Dendritic cell treated with granulocyte-macrophage colony-stimulating factor and Interleukin-4, amounts not matched to agents 40 ng/mL and 50 ng/mL, for 4 days (primary cell): ENCODE data around the gene SMARCA4.

ENCODE experiments used
- H3K27ac Mint-ChIP-seq: one replicate; pipeline ENCODE4 v1.8.0; 2022; ENCODE audit warnings: mild to moderate bottlenecking, mixed read lengths
- H3K27me3 Mint-ChIP-seq: one replicate; pipeline ENCODE4 v1.8.0; 2022; ENCODE audit warnings: mild to moderate bottlenecking, mixed read lengths
- H3K36me3 Mint-ChIP-seq: one replicate; pipeline ENCODE4 v1.8.0; 2022; ENCODE audit warnings: low read depth, mixed read lengths
- H3K4me1 Mint-ChIP-seq: one replicate; pipeline ENCODE4 v1.8.0; 2022; ENCODE audit warnings: low read depth, mixed read lengths
- H3K4me3 Mint-ChIP-seq: one replicate; pipeline ENCODE4 v1.8.0; 2022; ENCODE audit warnings: mild to moderate bottlenecking, moderate library complexity, mixed read lengths
- H3K9me3 Mint-ChIP-seq: one replicate; pipeline ENCODE4 v1.8.0; 2022; ENCODE audit warnings: mixed read lengths
- intact Hi-C: fragments of 100-400 bp; cut with micrococcal nuclease; formaldehyde crosslinking; loops from one replicate; pipeline ENCODE4 v1.15.0; 2022

Gene SMARCA4

GRCh38 chr19:11019824-11020223, 59.0 kb downstream of the SMARCA4 start:
- Mint-ChIP-seq H3K27ac (no peak overlapping the region), H3K36me3 (peaks cover 100% of the 10 kb centered on the region), H3K9me3 (no peaks in the 10 kb centered on the region), H3K4me3 (no peak overlapping the region), H3K4me1 (no peaks in the 10 kb centered on the region), H3K27me3 (no peaks in the 10 kb centered on the region)
- intact Hi-C loops, result no loop called here

GRCh38 chr19:11020423-11020822, 59.6 kb downstream of the SMARCA4 start:
- H3K4me3 Mint-ChIP-seq, result no peak overlapping the region
- peaks cover 100% of the 10 kb centered on the region for H3K36me3 Mint-ChIP-seq
- intact Hi-C loops, result no loop called here
- H3K4me1 Mint-ChIP-seq, result no peaks in the 10 kb centered on the region
- no peak overlapping the region for H3K27ac Mint-ChIP-seq
- H3K27me3 Mint-ChIP-seq, result no peaks in the 10 kb centered on the region
- H3K9me3 Mint-ChIP-seq, result no peaks in the 10 kb centered on the region

GRCh38 chr19:11020982-11021759, 60.3 kb downstream of the SMARCA4 start:
- no peaks in the 10 kb centered on the region for H3K4me1 Mint-ChIP-seq
- no peaks in the 10 kb centered on the region for H3K9me3 Mint-ChIP-seq
- no peak overlapping the region for H3K27ac Mint-ChIP-seq
- H3K27me3 Mint-ChIP-seq, result no peaks in the 10 kb centered on the region
- no peak overlapping the region for H3K4me3 Mint-ChIP-seq
- peaks cover 100% of the 10 kb centered on the region for H3K36me3 Mint-ChIP-seq
- intact Hi-C loops, result no loop called here

DNA sequence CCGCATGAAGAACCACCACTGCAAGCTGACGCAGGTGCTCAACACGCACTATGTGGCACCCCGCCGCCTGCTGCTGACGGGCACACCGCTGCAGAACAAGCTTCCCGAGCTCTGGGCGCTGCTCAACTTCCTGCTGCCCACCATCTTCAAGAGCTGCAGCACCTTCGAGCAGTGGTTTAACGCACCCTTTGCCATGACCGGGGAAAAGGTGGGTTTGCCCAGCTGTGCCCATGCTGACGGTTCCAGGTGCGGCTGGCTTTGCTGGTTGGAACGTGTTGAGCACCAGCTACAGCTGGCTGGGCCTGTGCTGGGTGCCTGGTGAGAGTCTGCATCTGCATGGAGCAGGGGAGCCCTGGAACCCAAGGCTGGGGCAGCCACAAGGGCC, 60.9 kb downstream of the SMARCA4 start:
- H3K4me1 Mint-ChIP-seq, result no peaks in the 10 kb centered on the region
- no peaks in the 10 kb centered on the region for H3K27me3 Mint-ChIP-seq
- H3K36me3 Mint-ChIP-seq, result peaks cover 100% of the 10 kb centered on the region
- H3K9me3 Mint-ChIP-seq, result no peaks in the 10 kb centered on the region
- no peak overlapping the region for H3K27ac Mint-ChIP-seq
- intact Hi-C loops, result no loop called here
- no peak overlapping the region for H3K4me3 Mint-ChIP-seq

DNA sequence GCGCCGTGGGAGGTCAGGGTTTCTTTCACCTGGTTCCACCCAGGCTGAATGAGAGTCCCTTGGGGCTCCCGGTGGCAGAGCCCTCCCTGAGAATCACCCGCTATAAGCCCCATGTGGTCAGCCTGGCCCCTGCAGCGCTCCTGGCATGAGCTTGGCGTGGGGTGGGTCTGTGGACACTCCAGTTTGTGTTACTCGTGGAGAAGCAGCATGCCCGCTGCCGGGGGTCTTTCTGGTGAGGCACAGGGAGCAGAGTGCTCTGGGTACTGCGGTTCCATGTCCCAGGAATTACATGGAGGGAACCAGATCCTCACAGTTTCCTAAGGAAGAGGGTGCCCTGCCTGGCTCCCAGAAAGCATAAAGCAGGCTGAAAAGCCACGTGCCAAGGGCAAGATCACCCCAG, 62.2 kb downstream of the SMARCA4 start:
- Mint-ChIP-seq H3K9me3 (no peaks in the 10 kb centered on the region), H3K4me3 (no peak overlapping the region), H3K27me3 (no peaks in the 10 kb centered on the region), H3K36me3 (peaks cover 100% of the 10 kb centered on the region), H3K4me1 (no peaks in the 10 kb centered on the region), H3K27ac (no peak overlapping the region)
- intact Hi-C loops, result no loop called here

GRCh38 chr19:11023710-11024109, 62.9 kb downstream of the SMARCA4 start:
- no peak overlapping the region for H3K4me3 Mint-ChIP-seq
- H3K27ac Mint-ChIP-seq, result no peak overlapping the region
- H3K9me3 Mint-ChIP-seq, result no peaks in the 10 kb centered on the region
- intact Hi-C loops, result no loop called here
- H3K36me3 Mint-ChIP-seq, result peaks cover 100% of the 10 kb centered on the region
- no peaks in the 10 kb centered on the region for H3K27me3 Mint-ChIP-seq
- H3K4me1 Mint-ChIP-seq, result peaks cover under 1% of the 10 kb centered on the region

GRCh38 chr19:11024259-11024658, 63.4 kb downstream of the SMARCA4 start:
- H3K4me3 Mint-ChIP-seq, result no peak overlapping the region
- no peak overlapping the region for H3K27ac Mint-ChIP-seq
- peaks cover 100% of the 10 kb centered on the region for H3K36me3 Mint-ChIP-seq
- intact Hi-C loops, result no loop called here
- no peaks in the 10 kb centered on the region for H3K27me3 Mint-ChIP-seq
- H3K9me3 Mint-ChIP-seq, result no peaks in the 10 kb centered on the region
- H3K4me1 Mint-ChIP-seq, result peaks cover 6% of the 10 kb centered on the region

- peaks cover 100% of the 10 kb centered on the region for H3K36me3 Mint-ChIP-seq
- H3K27ac Mint-ChIP-seq, result no peak overlapping the region
- H3K9me3 Mint-ChIP-seq, result no peaks in the 10 kb centered on the region
- H3K27me3 Mint-ChIP-seq, result no peaks in the 10 kb centered on the region
- peaks cover 9% of the 10 kb centered on the region for H3K4me1 Mint-ChIP-seq
- intact Hi-C loops, result no loop called here
- H3K4me3 Mint-ChIP-seq, result no peak overlapping the region
Measured at GRCh38 chr19:11025006-11025405, 64.2 kb downstream of the SMARCA4 start.

DNA sequence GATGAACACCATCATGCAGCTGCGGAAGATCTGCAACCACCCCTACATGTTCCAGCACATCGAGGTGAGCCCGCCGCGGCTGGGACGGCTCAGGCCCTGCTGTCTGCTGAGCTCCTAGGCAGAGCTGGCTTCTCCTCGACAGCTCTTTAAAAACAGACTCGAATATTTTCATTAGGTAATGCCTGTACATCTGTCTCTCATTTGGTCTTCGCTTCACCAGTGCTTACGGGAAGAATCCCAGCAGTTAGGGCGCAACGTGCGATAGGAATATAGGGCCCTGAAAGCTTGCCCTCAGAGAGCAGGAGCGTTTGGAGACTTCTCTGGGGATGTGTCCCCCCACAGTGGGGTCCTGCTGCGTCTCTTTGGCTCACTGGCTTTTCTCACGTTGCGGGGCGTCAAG, 64.6 kb downstream of the SMARCA4 start:
- intact Hi-C loops, result no loop called here
- Mint-ChIP-seq H3K9me3 (no peaks in the 10 kb centered on the region), H3K4me1 (peaks cover 9% of the 10 kb centered on the region), H3K27me3 (no peaks in the 10 kb centered on the region), H3K27ac (no peak overlapping the region), H3K4me3 (no peak overlapping the region), H3K36me3 (peaks cover 100% of the 10 kb centered on the region)

GRCh38 chr19:11025997-11026396, 65.2 kb downstream of the SMARCA4 start:
- H3K9me3 Mint-ChIP-seq, result no peaks in the 10 kb centered on the region
- no peaks in the 10 kb centered on the region for H3K27me3 Mint-ChIP-seq
- H3K4me1 Mint-ChIP-seq, result peaks cover 9% of the 10 kb centered on the region
- intact Hi-C loops, result no loop called here
- H3K27ac Mint-ChIP-seq, result no peak overlapping the region
- peaks cover 100% of the 10 kb centered on the region for H3K36me3 Mint-ChIP-seq
- H3K4me3 Mint-ChIP-seq, result no peak overlapping the region

- intact Hi-C loops, result no loop called here
- Mint-ChIP-seq H3K4me3 (no peak overlapping the region), H3K36me3 (peaks cover 100% of the 10 kb centered on the region), H3K9me3 (no peaks in the 10 kb centered on the region), H3K27me3 (no peaks in the 10 kb centered on the region), H3K4me1 (peaks cover 9% of the 10 kb centered on the region), H3K27ac (no peak overlapping the region)
Measured at GRCh38 chr19:11027381-11027780, 66.6 kb downstream of the SMARCA4 start.

- no peaks in the 10 kb centered on the region for H3K27me3 Mint-ChIP-seq
- intact Hi-C loops, result no loop called here
- H3K4me3 Mint-ChIP-seq, result no peak overlapping the region
- H3K9me3 Mint-ChIP-seq, result no peaks in the 10 kb centered on the region
- peaks cover 100% of the 10 kb centered on the region for H3K36me3 Mint-ChIP-seq
- peaks cover 9% of the 10 kb centered on the region for H3K4me1 Mint-ChIP-seq
- no peak overlapping the region for H3K27ac Mint-ChIP-seq
Measured at GRCh38 chr19:11028146-11028545, 67.3 kb downstream of the SMARCA4 start.

DNA sequence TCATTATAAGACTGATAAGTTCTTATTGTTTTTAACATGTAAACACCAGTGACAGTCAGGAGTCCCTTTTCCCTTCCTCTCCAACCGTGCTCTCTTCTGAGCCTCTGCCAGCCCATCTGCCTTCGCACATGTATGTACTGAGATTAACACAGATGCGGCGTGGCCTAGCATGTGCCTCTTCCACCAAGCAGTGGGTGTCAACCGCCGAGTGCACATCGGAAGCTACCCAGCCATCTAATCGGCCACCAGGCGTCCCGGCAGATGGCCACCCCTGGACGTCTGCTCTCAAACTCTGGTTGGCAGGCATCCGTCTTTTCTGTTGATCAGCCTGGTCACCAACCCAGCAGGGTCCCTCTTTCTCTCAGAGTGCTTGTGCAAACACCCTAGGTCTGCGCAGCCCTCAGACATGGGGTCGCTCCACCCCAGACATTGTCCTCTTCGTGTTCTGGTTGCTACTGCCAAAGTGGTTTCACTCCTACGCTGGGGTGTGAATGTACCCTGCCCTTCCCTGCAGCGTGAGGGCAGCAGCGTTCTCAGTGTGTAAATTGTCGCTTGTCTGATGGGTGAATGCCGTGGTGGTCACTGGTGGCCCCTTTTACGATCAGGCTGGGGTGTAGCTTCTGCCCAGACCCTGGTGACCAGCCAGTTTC, 70.7 kb downstream of the SMARCA4 start:
- H3K27ac Mint-ChIP-seq, result no peak overlapping the region
- H3K36me3 Mint-ChIP-seq, result peaks cover 100% of the 10 kb centered on the region
- no peaks in the 10 kb centered on the region for H3K9me3 Mint-ChIP-seq
- H3K4me3 Mint-ChIP-seq, result no peak overlapping the region
- no peaks in the 10 kb centered on the region for H3K27me3 Mint-ChIP-seq
- intact Hi-C loops, result no loop called here
- H3K4me1 Mint-ChIP-seq, result peaks cover 17% of the 10 kb centered on the region

DNA sequence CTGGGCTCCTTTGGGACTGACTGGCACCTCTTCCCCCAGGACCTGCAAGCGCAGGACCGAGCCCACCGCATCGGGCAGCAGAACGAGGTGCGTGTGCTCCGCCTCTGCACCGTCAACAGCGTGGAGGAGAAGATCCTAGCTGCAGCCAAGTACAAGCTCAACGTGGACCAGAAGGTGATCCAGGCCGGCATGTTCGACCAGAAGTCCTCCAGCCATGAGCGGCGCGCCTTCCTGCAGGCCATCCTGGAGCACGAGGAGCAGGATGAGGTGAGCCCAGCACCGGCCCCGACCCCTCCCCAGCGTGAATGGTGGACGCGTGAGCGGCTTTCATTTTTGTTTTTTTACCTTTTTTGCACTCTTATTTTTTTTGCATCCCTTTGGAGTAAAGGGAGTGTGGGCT, 72.4 kb downstream of the SMARCA4 start:
- Mint-ChIP-seq H3K9me3 (no peaks in the 10 kb centered on the region), H3K4me1 (peaks cover 17% of the 10 kb centered on the region), H3K27me3 (no peaks in the 10 kb centered on the region), H3K36me3 (peaks cover 100% of the 10 kb centered on the region), H3K4me3 (no peak overlapping the region), H3K27ac (no peak overlapping the region)
- intact Hi-C loops, result no loop called here

GRCh38 chr19:11033763-11034162, 72.9 kb downstream of the SMARCA4 start:
- Mint-ChIP-seq H3K9me3 (no peaks in the 10 kb centered on the region), H3K36me3 (peaks cover 100% of the 10 kb centered on the region), H3K4me3 (no peak overlapping the region), H3K27me3 (no peaks in the 10 kb centered on the region), H3K27ac (no peak overlapping the region), H3K4me1 (peaks cover 16% of the 10 kb centered on the region)
- intact Hi-C loops, result no loop called here
